Measurements from ENCODE around the gene FGR.

DNA sequence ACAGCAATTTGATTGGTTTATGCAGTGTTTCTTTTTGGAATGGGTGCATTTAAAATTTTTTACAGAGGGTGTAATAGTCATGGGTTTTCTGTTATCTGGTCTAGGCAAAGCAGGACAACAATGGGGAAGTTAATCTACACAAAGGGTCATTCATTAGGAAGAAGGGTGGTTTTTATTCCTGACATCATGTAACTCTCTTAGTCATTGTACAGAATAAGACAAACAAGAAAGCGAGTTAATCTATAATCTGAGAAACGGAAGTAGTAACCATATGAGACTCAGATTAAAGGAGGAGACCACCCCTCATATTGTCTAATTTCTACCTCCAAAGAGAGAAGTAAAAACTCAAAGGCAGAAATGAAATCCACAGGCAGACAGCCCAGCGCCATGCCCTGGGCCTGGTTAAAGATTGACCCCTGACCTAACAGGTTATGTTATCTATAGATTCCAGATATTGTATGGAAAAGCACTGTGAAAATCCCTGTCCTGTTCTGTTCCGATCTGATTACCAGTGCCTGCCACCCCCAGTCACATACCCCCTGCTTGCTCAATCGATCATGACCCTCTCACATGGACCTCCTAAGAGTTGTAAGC, 47.5 kb upstream of the FGR start:
- no peak for TF ChIP-seq ZNF274 (IDR thresholded peaks at IDR 0.05; ENCODE audit: low read depth, low read length)
- no peak for TF ChIP-seq YY1 (IDR thresholded peaks at IDR 0.05; ENCODE audit: insufficient read depth, insufficient read length)

Data from NT2/D1 (cell line).